HG03095 (cell line): ENCODE results near the gene MMD.
"Not testable (repeated sequence)": the region's sequence is repeated elsewhere in the genome, so short reads cannot be mapped to it uniquely, and the experiment has no call there.

Source experiments
- ATAC-seq: cut with Tn5 transposase; IDR thresholded peaks from one replicate; pipeline ENCODE4 v1.9.1; 2021; ENCODE audit warnings: moderate library complexity; ENCODE audit not compliant: unreplicated experiment

The MMD gene

DNA sequence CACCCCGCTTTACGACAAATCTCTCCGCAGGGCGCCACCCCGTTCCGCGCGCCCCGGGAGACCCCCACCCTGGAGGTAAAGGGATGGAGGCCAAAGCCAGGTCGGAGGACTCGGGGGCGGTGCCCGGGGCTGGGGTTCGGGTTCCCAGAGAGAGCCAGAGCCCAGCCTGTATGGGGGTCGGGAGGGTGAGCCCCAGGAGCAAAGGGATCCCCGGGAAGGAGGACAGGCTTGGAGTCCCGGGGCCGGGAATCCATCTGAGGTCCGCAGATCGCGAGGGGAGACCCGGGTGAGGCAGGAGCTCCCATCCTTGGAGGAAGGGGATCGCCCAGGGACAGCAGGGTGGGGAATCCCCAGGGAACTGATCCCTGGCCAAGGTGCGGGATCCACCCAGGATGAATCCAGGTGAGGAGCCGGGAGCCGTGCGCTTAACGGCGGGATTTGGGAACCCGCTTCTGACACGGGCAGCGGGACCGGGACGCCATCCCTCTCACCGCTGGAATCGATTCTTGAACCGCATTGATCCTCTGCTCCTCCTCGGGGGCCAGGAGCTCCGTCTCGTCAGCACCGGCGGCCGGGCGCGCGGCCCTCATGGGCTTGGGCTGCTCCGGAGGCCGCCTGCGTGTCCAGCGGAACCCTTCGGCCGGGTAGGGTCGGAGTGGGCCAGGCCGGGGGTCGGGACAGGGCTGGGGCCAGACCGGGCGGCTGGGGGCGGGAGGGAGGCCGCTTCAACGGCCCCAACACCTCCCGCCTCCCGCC is at the start of gene MMD:
TSS of gene MMD (minus strand) at position 657 of the 756 bp plus-strand sequence. CDS start at position 517, 140 bp downstream.
- ATAC-seq: peak; percentile 6

DNA sequence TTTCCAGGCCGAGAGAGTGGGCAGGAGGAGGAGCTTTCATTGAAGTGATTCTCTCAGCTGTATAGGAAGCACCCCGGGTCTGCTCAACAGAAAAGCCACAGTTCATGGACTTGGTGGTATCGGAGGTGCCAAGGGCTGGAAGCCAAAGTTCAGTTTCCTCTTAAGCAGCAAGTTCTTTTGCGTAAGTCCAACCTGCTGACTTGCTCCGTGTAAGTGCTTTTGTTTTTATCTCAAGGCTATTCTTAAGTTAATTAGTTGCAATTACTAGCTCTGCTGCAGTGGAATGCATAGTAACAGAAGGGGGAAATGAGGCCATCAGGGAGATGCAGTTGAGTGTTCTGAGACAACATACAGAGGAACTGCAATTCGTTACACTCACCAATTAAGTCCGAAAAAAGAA is 45.0 kb upstream of the MMD start:
- no peak for ATAC-seq

- not testable (repeated sequence) for ATAC-seq
Measured at GRCh38 chr17:55465771-55466170, 44.1 kb upstream of the MMD start.

DNA sequence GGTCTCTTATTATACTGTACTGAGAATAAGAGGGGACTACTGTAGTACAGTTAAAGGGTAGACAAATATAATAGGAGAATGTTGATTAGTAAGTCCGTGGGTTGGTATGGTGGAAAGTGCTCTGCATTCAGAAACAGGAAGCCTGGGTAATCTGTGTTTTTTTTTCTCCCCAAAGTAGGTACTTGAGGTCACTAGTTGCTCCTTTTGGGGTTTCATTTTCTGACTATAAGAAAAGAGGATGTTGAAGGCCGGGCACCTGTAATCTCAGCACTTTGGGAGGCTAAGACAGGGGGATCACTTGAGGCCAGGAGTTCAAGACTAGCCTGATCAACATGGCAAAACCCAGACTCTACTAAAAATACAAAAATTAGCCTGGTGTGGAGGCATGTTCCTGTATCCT is 42.0 kb upstream of the MMD start:
- ATAC-seq: peak; percentile 79

- ATAC-seq: no peak
Measured at GRCh38 chr17:55462711-55463110, 41.1 kb upstream of the MMD start.

GRCh38 chr17:55462234-55462633 is 40.6 kb upstream of the MMD start:
- no peak for ATAC-seq

GRCh38 chr17:55458978-55459377 is 37.3 kb upstream of the MMD start:
- no peak for ATAC-seq

GRCh38 chr17:55458287-55458900 is 36.8 kb upstream of the MMD start:
- ATAC-seq: no peak

GRCh38 chr17:55456307-55457240 is 34.9 kb upstream of the MMD start:
- ATAC-seq: no peak

GRCh38 chr17:55454906-55455474 is 33.4 kb upstream of the MMD start:
- ATAC-seq: no peak

- no peak for ATAC-seq
Measured at GRCh38 chr17:55453839-55454557, 32.4 kb upstream of the MMD start.

DNA sequence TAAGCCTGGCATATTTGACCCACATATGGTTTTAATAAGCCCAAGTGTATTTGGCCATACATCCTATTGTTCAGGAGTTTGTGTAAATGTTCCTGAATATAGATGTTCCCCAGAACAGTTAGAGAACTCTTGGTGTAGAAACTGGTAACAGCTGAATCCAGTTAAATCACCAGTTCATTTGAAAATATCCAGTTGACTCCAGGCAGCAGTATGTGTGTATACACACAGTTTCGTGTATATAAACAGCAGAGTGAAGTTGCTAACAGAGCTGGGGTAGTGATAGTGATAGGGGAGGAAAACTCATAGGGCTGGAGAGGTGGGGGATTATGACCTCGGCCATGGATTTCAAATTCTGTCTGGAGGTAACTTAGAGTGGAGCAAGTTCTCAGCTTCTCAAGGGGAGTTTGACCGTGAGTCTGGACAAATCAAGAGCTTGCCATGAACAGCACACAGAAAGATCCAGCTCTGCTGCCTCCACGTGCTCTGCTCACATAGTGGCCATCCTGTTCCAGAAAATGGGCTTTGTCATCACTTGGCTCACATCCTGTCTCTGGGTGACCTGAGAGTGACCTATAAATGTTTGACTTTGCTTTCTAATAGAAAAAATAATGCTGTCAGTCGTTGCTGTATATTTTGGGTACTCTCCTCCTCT is 30.6 kb upstream of the MMD start:
- ATAC-seq: no peak

- ATAC-seq: no peak
Measured at GRCh38 chr17:55451758-55452138, 30.1 kb upstream of the MMD start.

GRCh38 chr17:55451203-55451641 is 29.6 kb upstream of the MMD start:
- ATAC-seq: no peak

DNA sequence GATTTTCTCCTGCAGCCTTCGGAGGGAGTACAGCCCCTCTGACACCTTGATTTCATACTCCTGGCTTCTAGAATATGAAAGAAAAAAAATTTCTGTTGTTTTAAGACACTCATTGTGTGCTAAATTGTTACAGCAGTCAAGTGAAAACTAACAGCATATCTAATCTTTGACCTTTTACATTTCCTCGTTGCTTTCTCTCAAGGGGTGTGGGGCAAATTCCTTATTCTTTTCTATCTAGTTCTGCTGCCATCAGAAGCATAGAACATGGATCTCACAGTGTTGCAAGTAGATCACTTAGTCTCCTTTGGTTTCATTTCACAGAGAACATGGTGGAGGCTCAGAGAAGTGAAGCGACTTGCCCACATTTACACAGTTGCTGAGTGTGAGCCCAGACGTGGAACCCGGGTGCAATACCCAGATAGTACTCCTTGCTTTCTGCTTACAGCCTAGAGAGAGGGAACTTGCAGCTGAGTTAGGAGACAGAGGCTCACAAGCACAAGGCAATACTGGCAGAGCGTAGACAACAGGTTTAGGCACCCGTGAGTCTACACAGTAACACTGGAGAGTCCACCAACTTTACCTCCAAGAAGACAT is 28.7 kb upstream of the MMD start:
- no peak for ATAC-seq

GRCh38 chr17:55448681-55449080 is 27.0 kb upstream of the MMD start:
- no peak for ATAC-seq

DNA sequence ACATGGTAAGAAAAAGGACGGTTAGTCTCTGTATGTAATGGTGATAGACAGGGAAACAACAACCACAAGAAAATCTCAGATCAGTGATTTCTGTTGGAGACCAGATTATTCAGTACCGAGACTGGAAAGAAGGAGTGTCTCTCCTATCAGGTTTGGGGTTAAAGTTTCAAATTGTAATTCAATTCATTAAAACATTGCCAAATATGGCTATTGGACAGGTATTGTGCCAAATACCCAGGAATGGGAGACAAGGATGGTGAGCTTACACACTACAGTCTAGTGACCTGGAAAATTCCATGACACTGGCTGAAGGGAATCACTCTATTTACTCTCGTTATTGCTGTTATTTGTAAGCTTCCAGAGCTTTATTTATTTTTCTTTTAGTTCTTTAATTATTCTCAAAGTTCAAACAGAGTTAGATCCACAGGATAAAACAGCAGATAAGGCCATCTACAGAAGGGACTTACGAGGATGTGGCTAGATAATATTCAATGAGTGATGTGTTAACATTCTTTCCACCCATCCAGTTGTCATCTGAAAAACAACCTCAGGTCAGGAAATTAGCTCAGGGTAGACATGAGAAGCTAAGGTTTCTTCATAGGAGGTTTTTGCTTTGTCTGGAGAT is 25.1 kb upstream of the MMD start:
- no peak for ATAC-seq

DNA sequence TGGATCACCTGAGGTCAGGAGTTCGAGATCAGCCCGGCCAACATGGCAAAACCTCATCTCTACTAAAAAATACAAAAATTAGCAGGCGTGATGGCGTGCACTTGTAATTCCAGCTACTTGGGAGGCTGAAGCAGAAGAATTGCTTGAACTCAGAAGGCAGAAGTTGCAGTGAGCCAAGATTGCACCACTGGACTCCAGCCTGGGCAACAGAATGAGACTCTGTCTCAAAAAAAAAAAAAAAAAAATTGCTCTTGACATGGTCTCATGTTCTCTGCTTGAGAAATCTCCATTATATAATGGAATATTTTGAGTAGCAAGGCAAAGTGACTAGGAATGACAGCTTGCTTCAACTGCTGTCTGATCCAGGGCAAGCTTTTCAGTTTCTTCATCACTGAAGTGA is 24.4 kb upstream of the MMD start:
- ATAC-seq: not testable (repeated sequence)
